ENCODE results near the gene WNT7B. TPM values are rescaled to one million over a fixed set of nuclear protein-coding genes. Genes with fewer than 3 reads are reported as not detected.

The WNT7B gene
- total RNA-seq, 2 experiments from 2014 or later = not detected

- DNase-seq = no peak
- intact Hi-C loops (cut with micrococcal nuclease) = no loop called here
- no peaks in the 10 kb centered on the region for H3K4me1 Mint-ChIP-seq (ENCODE audit: low read depth)
- no peak overlapping the region for H3K27ac Mint-ChIP-seq
- ChIA-PET CTCF (no interaction called here), POLR2A (no interaction called here)
- peaks cover 5% of the 10 kb centered on the region for H3K9me3 Mint-ChIP-seq
- no peak overlapping the region for H3K4me3 Mint-ChIP-seq
- H3K36me3 Mint-ChIP-seq = no peaks in the 10 kb centered on the region
- peaks cover 4% of the 10 kb centered on the region for H3K27me3 Mint-ChIP-seq
These were observed 66.0 kb downstream of the WNT7B start for GRCh38 chr22:45910928-45911467.

GRCh38 chr22:45908961-45909360, 68.0 kb downstream of the WNT7B start:
- H3K27me3 Mint-ChIP-seq = peaks cover 7% of the 10 kb centered on the region
- no peaks in the 10 kb centered on the region for H3K36me3 Mint-ChIP-seq
- no peak overlapping the region for H3K4me3 Mint-ChIP-seq
- intact Hi-C loops (cut with micrococcal nuclease) = no loop called here
- DNase-seq = no peak
- ChIA-PET POLR2A (no interaction called here), CTCF (no interaction called here)
- H3K4me1 Mint-ChIP-seq (ENCODE audit: low read depth) = no peaks in the 10 kb centered on the region
- peaks cover under 1% of the 10 kb centered on the region for H3K9me3 Mint-ChIP-seq
- no peak overlapping the region for H3K27ac Mint-ChIP-seq

- no peaks in the 10 kb centered on the region for H3K4me1 Mint-ChIP-seq (ENCODE audit: low read depth)
These were observed 69.0 kb downstream of the WNT7B start for GRCh38 chr22:45907996-45908395.

GRCh38 chr22:45907378-45907777, 69.6 kb downstream of the WNT7B start:
- DNase-seq = no peak
- intact Hi-C loops (cut with micrococcal nuclease) = no loop called here
- no peaks in the 10 kb centered on the region for H3K9me3 Mint-ChIP-seq
- H3K4me1 Mint-ChIP-seq (ENCODE audit: low read depth) = no peaks in the 10 kb centered on the region
- H3K27ac Mint-ChIP-seq = no peak overlapping the region
- H3K4me3 Mint-ChIP-seq = no peak overlapping the region
- no peaks in the 10 kb centered on the region for H3K36me3 Mint-ChIP-seq
- ChIA-PET POLR2A (no interaction called here), CTCF (no interaction called here)
- H3K27me3 Mint-ChIP-seq = peaks cover 10% of the 10 kb centered on the region

More at GRCh38 chr22:45907996-45908395, 69.0 kb downstream of the WNT7B start:
- intact Hi-C loops (cut with micrococcal nuclease) = no loop called here
- CTCF ChIA-PET = no interaction called here
- Mint-ChIP-seq H3K9me3 (no peaks in the 10 kb centered on the region), H3K36me3 (no peaks in the 10 kb centered on the region), H3K27me3 (peaks cover 7% of the 10 kb centered on the region), H3K4me3 (no peak overlapping the region), H3K27ac (no peak overlapping the region)
- POLR2A ChIA-PET = no interaction called here
- no peak for DNase-seq

- Mint-ChIP-seq H3K4me3 (no peak overlapping the region), H3K4me1 (ENCODE audit: low read depth) (no peaks in the 10 kb centered on the region), H3K9me3 (no peaks in the 10 kb centered on the region), H3K27me3 (peaks cover 9% of the 10 kb centered on the region), H3K27ac (no peak overlapping the region), H3K36me3 (no peaks in the 10 kb centered on the region)
- CTCF ChIA-PET = no interaction called here
- no peak for DNase-seq
- POLR2A ChIA-PET = no interaction called here
- intact Hi-C loops (cut with micrococcal nuclease) = no loop called here
These were observed 70.0 kb downstream of the WNT7B start for GRCh38 chr22:45906946-45907345.

- H3K4me3 Mint-ChIP-seq = no peak overlapping the region
- peaks cover 9% of the 10 kb centered on the region for H3K27me3 Mint-ChIP-seq
- no peaks in the 10 kb centered on the region for H3K36me3 Mint-ChIP-seq
- POLR2A ChIA-PET = no interaction called here
- H3K27ac Mint-ChIP-seq = no peak overlapping the region
- CTCF ChIA-PET = interaction anchor here (1.1 kb wide), 1 partner anchor 18 kb away, joined by 3 read pairs; no protein-coding TSS in a partner anchor
- no peaks in the 10 kb centered on the region for H3K4me1 Mint-ChIP-seq (ENCODE audit: low read depth)
- no peak for DNase-seq
- intact Hi-C loops (cut with micrococcal nuclease) = no loop called here
- H3K9me3 Mint-ChIP-seq = no peaks in the 10 kb centered on the region
These were observed 70.8 kb downstream of the WNT7B start for GRCh38 chr22:45905924-45906865.

- H3K27ac Mint-ChIP-seq = no peak overlapping the region
- no peak for DNase-seq
- ChIA-PET POLR2A (no interaction called here), CTCF (interaction anchor here (1.1 kb wide), 1 partner anchor 18 kb away, joined by 3 read pairs; no protein-coding TSS in a partner anchor)
- no peak overlapping the region for H3K4me3 Mint-ChIP-seq
- no peaks in the 10 kb centered on the region for H3K9me3 Mint-ChIP-seq
- H3K27me3 Mint-ChIP-seq = peaks cover 9% of the 10 kb centered on the region
- no peaks in the 10 kb centered on the region for H3K36me3 Mint-ChIP-seq
- H3K4me1 Mint-ChIP-seq (ENCODE audit: low read depth) = no peaks in the 10 kb centered on the region
- intact Hi-C loops (cut with micrococcal nuclease) = no loop called here
These were observed 71.5 kb downstream of the WNT7B start for GRCh38 chr22:45905326-45905923.

GRCh38 chr22:45904236-45904635, 72.7 kb downstream of the WNT7B start:
- Mint-ChIP-seq H3K4me3 (no peak overlapping the region), H3K27me3 (peaks cover 8% of the 10 kb centered on the region), H3K27ac (no peak overlapping the region), H3K4me1 (ENCODE audit: low read depth) (no peaks in the 10 kb centered on the region), H3K36me3 (no peaks in the 10 kb centered on the region), H3K9me3 (no peaks in the 10 kb centered on the region)
- POLR2A ChIA-PET = no interaction called here
- no peak for DNase-seq
- CTCF ChIA-PET = no interaction called here
- intact Hi-C loops (cut with micrococcal nuclease) = no loop called here

GRCh38 chr22:45903355-45904135, 73.4 kb downstream of the WNT7B start:
- ChIA-PET CTCF (no interaction called here), POLR2A (no interaction called here)
- peaks cover 8% of the 10 kb centered on the region for H3K27me3 Mint-ChIP-seq
- DNase-seq = no peak
- H3K36me3 Mint-ChIP-seq = no peaks in the 10 kb centered on the region
- no peak overlapping the region for H3K4me3 Mint-ChIP-seq
- intact Hi-C loops (cut with micrococcal nuclease) = no loop called here
- no peaks in the 10 kb centered on the region for H3K9me3 Mint-ChIP-seq
- H3K4me1 Mint-ChIP-seq (ENCODE audit: low read depth) = no peaks in the 10 kb centered on the region
- no peak overlapping the region for H3K27ac Mint-ChIP-seq

- Mint-ChIP-seq H3K27me3 (peaks cover 6% of the 10 kb centered on the region), H3K27ac (no peak overlapping the region), H3K9me3 (no peaks in the 10 kb centered on the region), H3K4me1 (ENCODE audit: low read depth) (no peaks in the 10 kb centered on the region), H3K4me3 (no peak overlapping the region), H3K36me3 (no peaks in the 10 kb centered on the region)
- POLR2A ChIA-PET = no interaction called here
- intact Hi-C loops (cut with micrococcal nuclease) = no loop called here
- DNase-seq = no peak
- CTCF ChIA-PET = no interaction called here
These were observed 79.2 kb downstream of the WNT7B start for GRCh38 chr22:45897736-45898135.

- no peaks in the 10 kb centered on the region for H3K36me3 Mint-ChIP-seq
- H3K9me3 Mint-ChIP-seq = no peaks in the 10 kb centered on the region
- peaks cover 3% of the 10 kb centered on the region for H3K27me3 Mint-ChIP-seq
- no peak overlapping the region for H3K4me3 Mint-ChIP-seq
- intact Hi-C loops (cut with micrococcal nuclease) = no loop called here
- no peak overlapping the region for H3K27ac Mint-ChIP-seq
- CTCF ChIA-PET = no interaction called here
- H3K4me1 Mint-ChIP-seq (ENCODE audit: low read depth) = no peaks in the 10 kb centered on the region
- POLR2A ChIA-PET = no interaction called here
- no peak for DNase-seq
These were observed 79.9 kb downstream of the WNT7B start for GRCh38 chr22:45896964-45897538.
